HG03521 (cell line): Measurements from ENCODE around the gene FBXL20.
"Not testable (repeated sequence)": the region's sequence is repeated elsewhere in the genome, so short reads cannot be mapped to it uniquely, and the experiment has no call there.

Experiments used
- ATAC-seq: cut with Tn5 transposase; IDR thresholded peaks from one replicate; pipeline ENCODE4 v1.9.1; 2021; ENCODE audit warnings: mild to moderate bottlenecking, moderate library complexity; ENCODE audit not compliant: unreplicated experiment

FBXL20 gene

DNA sequence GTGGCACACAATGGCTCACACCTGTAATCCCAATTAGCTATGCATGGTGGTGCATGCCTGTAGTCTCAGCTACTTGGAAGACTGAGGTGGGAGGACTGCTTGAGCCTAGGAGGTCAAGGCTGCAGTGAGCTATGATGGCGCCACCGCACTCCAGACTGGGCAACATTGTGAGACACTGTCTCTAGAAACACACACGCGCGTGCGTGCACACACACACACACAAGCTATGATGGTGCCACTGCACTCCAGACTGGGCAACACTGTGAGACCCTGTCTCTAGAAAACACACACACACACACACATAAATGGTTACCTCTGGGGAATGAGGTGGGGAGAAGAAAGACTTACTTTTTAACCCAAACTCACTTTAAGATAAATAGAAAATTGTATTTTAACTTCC, 16.4 kb downstream of the FBXL20 start:
- ATAC-seq: no peak

DNA sequence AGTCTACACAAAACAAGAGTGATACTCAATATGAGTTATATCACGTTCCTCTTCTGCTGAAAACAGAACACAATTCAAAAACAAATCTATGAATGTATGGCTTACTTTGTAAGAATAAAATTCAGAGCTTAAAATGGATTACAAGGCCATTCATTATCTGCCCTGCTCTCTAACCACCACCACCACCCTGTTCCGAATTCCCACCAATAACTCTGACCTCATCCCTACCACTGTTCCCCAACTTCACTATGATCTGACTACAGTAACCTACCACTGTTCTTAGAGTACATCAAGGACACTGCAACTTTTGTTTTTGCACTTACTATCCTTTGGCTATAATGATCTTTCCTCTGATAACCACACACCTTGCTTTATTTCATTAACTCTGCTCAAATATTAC, 21.3 kb downstream of the FBXL20 start:
- no peak for ATAC-seq

DNA sequence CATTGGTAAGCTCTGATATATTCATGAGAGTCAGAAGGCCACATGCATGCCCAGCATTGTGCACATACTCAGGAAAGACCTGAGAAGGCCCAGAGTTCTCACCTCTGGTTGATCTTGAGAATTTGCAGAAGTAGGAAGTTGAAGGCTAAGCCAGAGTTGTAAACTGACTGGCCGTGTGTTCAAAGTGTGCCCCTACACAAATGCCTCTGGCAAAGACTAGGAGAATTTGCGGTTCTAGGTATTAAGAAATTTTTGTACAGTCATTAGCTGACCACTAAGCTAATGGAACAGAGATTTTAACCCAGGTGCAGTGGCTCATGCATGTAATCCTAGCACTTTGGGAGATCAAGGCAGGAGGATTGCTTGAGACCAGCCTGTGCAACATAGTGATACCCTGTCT, 25.0 kb downstream of the FBXL20 start:
- ATAC-seq: no peak

DNA sequence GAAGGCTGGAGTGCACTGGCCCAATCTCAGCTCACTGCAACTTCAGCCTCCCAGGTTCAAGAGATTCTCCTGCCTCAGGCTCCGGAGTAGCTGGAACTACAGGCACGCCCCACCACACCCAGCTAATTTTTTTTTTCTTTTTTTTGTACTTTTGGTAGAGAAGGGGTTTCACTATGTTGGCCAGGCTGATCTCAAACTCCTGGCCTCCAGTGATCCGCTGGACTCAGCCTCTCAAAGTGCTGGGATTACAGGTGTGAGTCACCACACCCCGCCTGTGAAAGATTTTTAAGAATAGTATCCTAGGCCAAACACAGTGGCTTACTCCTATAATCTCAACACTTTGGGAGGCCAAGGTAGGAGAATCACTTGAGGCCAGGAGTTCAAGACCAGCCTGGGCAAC, 33.6 kb downstream of the FBXL20 start:
- not testable (repeated sequence) for ATAC-seq

DNA sequence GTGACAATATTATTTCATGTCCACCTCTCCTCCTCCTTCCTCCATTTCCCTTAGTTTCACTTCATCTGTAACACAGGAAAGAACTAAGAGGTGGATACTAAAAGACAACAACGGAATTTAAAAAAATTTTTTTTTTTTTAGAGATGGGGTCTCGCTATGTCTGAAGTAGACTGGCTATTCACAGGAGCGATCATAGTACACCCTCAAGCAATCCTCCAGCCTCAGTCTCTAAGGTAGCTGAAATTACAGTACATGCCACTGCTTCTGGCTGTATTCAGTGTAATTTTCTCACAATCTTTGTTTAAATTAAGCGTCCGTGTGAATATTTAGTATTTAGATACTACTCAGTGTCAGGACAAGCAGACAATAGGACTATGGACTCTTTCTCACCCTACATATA, 35.6 kb downstream of the FBXL20 start:
- no peak for ATAC-seq

DNA sequence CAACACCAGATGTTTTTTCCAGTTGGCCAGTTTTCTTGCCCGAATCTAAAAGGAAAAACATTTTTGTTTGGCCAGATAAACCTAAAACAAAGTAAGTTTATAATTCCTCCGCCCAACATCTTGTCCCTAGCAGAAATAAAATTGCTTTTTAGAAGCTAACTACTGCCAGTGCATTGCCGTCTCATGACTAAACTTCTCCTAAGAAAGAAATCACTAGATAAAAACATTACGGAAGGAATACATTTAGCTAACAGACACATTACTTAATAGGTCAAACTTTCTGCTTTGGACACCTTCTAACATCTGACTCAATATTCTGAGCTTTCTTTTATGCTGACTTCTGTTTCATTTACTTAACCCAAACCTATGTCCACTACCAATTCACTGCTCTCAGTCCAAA, 36.2 kb downstream of the FBXL20 start:
- no peak for ATAC-seq

DNA sequence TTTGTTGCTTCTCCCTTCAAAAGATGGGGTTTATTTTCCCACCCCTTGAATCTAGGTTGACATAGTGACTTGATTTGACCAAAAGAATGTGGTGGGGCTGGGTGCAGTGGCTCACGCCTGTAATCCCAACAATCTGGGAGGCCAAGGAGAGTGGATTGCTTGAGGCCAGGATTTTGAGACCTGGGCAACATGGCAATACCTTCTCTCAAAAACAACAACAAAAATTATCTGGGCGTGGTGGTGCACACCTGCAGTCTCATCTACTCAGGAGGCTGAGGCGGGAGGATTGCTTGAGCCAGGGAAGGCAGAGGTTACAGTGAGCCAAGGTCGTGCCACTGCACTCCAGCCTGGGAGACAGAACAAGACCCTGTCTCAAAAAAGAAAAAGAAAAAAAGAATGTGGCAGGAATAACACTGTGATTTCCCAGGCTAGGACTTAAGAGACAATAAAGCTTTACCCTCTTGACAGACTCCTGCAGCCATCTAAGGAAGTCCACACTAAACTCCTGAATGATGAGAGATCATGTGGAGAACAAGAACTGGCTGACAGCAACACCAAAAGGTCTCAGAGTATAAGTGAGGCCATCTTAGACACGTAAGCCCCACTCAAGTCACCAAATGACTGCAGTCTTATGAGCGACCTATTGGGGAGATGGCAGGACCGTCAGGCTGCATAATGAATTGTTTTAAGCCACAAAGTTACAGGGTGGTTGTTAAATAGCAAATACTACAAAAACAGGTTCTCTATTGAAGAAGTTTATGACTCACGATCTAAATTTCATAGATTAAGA, 37.0 kb downstream of the FBXL20 start:
- ATAC-seq: no peak

DNA sequence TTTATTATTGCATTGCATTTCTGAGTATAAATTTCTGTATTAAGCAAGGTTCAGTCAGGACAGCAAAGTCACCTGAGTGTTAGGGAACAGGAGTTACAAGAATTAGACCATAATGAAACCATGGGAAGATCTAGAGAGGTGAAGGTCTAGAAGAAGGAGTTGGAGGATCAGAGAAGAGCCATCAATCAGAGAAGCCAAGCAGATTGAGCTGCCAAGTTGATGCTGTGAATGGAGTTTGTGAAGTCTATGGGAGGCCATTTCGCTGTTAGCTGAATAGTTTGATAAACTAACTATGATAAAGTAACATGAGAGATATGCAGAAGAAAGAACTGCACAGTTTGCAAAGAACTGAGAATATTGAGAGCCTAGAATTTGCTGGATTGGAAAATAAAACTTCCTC, 40.4 kb downstream of the FBXL20 start:
- no peak for ATAC-seq

DNA sequence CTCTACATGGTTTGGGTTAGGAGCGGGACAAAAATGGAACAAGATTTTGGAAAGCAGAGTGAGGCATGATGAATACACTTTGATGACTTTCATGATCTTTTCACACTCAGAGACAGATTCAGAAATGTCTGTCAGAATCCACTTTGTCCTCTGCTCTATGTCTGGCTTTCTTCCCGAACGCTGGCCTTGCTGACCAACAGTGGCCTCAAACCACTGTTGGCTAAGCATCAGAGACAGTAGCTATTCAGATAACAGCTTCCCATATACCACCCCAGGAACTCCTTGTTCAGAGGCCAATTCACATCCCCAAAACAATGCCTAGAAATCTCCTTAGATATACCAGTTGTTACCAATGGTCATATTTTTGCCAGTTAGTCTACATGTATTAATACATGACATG, 40.9 kb downstream of the FBXL20 start:
- no peak for ATAC-seq

DNA sequence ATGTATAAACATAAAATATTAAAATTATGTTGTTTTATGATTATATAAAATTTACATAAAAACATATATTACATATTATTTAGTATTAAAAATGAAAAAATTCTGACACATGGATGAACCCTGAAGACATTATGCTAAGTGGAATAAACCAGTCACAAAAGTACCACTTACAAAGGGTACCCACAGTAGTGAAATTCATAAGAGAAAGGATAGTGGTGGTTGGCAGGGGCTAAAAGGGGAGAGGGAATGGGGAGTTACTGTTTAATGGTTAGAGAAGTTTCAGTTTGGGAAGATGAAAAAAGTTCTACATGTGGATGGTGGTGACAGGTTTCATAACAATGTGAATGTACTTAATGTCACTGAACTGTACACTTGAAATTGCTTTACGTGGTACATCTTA, 41.4 kb downstream of the FBXL20 start:
- no peak for ATAC-seq

DNA sequence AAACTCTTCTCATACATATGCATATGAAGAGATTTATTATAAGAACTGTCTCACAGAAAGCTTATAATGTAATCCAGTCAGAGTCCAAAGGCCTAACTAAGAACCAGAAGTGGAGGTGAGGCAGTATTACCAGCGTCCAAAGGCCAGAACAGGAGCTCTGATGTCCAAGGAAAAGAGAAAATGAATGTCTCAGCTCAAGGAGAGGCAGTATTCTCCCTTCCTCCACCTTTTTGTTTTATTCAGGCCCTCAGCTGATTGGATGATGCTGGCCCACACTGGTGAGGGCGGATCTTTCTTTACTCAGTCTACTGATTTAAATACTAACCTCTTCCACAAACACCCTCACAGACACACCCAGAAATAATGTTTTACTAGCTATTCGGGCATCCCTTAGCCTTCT, 43.4 kb downstream of the FBXL20 start:
- no peak for ATAC-seq

DNA sequence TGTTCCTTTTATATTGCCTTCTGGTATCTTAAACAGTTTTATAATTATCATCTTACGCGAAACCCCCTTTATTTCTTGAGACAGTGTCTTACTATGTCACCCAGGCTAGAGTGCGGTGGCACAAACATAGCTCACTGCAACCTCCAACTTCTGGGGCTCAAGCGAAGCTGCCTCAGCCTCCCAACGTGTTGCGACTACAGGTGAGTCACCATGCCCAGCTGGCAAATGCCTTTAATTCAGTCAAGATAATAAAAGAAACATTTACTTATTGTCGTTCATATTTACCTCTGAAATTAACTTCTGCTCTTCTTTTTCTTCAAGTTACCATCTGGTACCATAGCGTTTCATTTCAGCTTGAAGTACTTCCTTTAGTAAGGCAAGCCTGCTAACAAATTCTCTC, 43.9 kb downstream of the FBXL20 start:
- ATAC-seq: no peak

DNA sequence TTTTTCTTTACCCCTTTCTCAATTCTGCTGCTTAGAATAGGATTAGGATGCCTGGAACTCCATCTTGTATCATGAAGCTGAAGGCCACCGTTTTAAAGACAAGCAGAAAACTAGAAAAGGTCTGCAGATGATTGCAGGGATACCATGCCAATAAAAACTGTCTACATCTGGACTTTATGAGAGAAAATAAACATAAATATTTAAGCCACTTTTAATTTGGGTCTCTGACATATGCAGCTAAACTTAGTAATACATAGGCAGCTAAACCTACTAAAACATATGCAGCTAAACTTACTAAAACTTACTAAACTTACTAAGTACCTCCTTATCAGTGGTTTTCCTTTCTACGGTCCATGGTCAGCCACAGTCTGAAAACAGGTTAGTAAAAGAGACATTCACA, 48.4 kb downstream of the FBXL20 start:
- no peak for ATAC-seq

DNA sequence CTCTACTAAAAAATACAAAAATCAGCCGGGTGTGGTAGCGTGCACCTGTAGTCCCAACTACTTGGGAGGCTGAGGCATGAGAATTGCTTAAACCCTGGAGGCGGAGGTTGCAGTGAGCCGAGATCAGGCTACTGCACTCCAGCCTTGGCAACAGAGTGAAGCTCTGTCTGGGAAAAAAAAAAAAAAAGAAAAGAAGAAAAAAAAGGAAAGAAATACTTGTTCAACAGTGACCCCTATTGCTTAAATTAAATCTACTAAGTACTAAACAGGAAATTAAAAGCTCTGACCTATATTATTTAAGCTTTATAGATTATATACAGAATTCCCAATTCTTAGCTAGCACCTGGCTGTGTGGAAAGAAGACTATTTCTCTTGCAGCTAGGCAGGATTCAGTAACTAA, 48.9 kb downstream of the FBXL20 start:
- ATAC-seq: no peak

DNA sequence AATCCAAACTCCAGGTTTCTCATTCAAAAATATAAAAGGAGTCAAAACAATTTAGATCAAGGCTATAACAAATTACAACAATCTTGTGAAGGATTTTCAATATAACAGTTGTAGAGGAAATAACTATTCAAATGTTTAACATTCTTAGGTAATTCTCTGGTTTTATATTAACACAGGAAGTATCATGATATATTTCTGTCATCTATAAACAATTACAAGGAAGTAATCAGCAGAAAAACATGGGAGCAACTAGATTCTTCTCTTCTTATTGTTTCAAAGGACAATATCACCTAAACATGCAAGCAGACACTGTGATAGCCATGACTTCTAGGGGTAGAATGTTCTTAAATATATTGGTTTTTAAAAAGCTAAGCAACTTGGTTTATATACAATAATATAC, 49.9 kb downstream of the FBXL20 start:
- ATAC-seq: no peak

DNA sequence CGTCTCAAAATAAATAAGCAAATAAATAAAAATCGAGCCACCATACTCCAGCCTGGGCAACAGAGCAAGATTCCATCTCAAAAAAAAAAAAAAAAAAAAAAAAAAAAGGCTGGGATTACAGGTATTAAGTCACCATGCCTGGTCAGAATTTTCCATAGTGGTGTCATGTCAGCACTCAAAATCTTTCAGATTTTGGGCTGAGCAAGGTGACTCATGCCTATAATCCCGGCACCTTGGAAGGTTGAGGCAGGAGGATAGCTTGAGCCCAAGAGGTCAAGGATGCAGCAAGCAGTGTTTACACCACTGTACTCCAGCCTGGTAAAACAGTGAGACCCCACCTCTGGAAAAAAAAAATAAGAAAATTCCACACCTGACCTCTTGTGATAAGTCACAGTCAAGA, 52.2 kb downstream of the FBXL20 start:
- no peak for ATAC-seq

DNA sequence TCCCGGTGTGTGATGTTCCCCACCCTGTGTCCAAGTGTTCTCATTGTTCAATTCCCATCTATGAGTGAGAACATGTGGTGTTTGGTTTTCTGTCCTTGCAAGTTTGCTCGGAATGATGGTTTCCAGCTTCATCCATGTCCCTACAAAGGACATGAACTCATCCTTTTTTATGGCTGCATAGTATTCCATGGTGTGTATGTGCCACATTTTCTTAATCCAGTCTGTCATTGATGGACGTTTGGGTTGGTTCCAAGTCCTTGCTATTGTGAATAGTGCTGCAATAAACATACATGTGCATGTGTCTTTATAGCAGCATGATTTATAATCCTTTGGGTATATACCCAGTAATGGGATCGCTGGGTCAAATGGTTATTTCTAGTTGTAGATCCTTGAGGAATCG, 54.6 kb downstream of the FBXL20 start:
- not testable (repeated sequence) for ATAC-seq

DNA sequence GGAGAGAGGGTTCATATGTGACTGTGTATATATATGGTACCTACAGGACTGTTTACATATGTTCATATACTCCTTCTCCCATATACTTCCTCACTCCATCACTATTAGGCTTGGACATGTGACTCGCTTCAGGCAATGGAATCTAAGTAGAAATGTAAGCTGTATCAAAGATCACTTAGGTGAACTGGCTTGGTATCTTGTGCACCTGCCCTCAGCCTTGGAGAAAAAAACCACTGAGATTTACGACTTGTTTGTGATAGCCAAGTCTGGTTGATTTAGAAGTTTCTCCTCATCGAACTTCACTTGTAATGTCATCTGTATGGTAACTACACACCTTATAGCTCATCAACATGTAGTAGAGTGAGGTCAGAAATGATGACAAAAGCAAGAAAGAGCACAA, 59.9 kb downstream of the FBXL20 start:
- ATAC-seq: no peak

DNA sequence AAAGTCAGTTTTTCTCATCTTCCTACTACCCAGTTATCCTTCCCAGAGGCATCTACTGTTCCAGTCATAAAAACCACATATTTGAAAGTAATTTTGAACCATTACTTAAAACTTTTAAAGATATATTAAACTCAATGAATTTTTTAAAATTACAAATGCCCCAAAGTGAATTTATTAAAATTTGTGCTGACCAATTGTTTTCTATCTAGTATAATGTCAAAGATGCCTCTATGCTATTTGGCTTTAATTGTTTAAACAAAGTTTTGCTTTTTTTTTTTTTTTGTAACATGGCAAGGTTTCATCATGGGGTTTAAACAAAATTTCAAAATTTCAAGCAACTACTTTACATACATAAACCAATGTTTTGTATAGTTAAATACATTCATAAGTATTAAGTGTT, 60.7 kb downstream of the FBXL20 start:
- ATAC-seq: no peak

DNA sequence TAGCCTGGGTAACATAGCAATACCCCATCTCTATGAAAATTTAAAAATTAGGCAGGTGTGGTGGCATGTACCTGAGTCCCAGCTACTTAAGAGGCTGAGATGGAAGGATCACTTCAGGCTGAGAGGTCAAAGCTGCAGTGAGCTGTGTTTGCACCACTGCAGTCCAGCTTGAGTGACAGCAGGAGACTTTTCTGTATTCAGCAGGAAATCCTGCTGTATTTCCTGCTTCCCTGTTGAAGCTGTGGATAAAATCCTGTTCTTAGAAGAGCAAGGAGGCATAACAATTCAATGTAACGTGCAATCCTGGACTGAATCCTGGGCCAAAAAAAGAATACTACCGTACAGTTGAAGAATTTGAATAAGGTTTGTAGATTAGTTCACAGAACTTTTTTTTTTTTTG, 62.2 kb downstream of the FBXL20 start:
- no peak for ATAC-seq

DNA sequence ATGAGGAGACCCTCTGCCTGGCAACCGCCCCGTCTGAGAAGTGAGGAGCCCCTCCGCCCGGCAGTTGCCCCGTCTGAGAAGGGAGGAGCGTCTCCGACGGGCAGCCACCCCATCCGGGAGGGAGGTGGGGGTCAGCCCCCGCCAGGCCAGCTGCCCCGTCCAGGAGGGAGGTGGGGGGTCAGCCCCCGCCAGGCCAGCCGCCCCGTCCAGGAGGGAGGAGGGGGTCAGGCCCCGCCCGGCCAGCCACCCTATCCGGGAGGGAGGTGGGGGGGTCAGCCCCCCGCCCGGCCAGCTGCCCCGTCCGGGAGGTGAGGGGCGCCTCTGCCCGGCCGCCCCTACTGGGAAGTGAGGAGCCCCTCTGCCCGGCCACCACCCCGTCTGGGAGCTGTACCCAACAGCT, 63.8 kb downstream of the FBXL20 start:
- ATAC-seq: not testable (repeated sequence)

DNA sequence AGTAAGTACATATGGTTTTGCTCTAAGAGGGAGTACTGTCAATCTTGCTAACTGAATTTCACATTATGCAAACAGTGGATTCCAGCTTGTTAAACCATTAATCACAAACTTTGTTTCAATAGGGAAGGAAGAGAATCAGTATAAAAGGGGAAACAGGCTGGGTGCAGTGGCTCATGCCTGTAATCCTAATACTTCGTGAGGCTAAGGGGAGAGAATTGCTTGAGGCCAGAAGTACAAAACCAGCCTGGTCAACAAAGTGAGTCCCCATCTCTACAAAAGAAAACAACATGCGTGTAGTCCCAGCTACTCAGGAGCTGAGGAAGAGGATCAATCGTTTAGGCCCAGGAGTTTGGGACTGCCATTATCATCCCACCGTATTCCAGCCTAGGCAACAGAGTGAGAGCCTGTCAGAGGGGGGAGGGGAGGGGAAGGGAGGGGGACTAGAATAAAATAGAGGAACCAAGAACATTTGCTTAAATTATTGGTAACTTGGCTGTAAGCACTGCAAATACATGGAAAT, 65.7 kb downstream of the FBXL20 start:
- no peak for ATAC-seq
